Subcutaneous abdominal adipose tissue (tissue), 5 donors: ENCODE data around the gene RBM3.
"Not testable (repeated sequence)": the region's sequence is repeated elsewhere in the genome, so short reads cannot be mapped to it uniquely, and the experiment has no call there.

Source experiments
- H3K27ac ChIP-seq: one replicate; pipeline ENCODE4 v1.7.0; 2013; ENCODE audit warnings: low read depth, mild to moderate bottlenecking, inconsistent platforms, low read length, moderate library complexity
- H3K27me3 ChIP-seq, 5 donors: one replicate each; pipeline ENCODE4 v1.7.0; 2013; ENCODE audit warnings: low read length in 5 of 5, inconsistent platforms in 1 of 5; ENCODE audit not compliant: control insufficient read depth in 5 of 5, insufficient read depth in 4 of 5
- H3K36me3 ChIP-seq, 5 donors: one replicate each; pipeline ENCODE4 v1.7.0; 2013; ENCODE audit warnings: low read length in 5 of 5; ENCODE audit not compliant: control insufficient read depth in 5 of 5, insufficient read depth in 5 of 5
- H3K4me1 ChIP-seq, 5 donors: one replicate each; pipeline ENCODE4 v1.7.0; 2013; ENCODE audit warnings: low read length in 5 of 5, mild to moderate bottlenecking in 3 of 5, moderate library complexity in 1 of 5; ENCODE audit not compliant: control insufficient read depth in 5 of 5, insufficient read depth in 5 of 5
- H3K4me3 ChIP-seq, 5 donors: one replicate each; pipeline ENCODE4 v1.7.0; 2013; ENCODE audit warnings: low read length in 5 of 5, low read depth in 1 of 5
- H3K9ac ChIP-seq, 5 donors: one replicate each; pipeline ENCODE4 v1.7.0; 2013; ENCODE audit warnings: low read length in 5 of 5, mild to moderate bottlenecking in 4 of 5, moderate library complexity in 3 of 5
- H3K9me3 ChIP-seq, 5 donors: one replicate each; pipeline ENCODE4 v1.7.0; 2013; ENCODE audit warnings: low read length in 5 of 5; ENCODE audit not compliant: control insufficient read depth in 5 of 5
- donor health status: healthy.
- donor health status: healthy.
- donor health status: healthy.
- donor health status: healthy.
- donor health status: healthy.

The RBM3 gene

GRCh38 chrX:48574270-48575266 is at the start of gene RBM3:
RBM3 (plus strand) TSS chrX:48574484; CDS start chrX:48575181, 697 bp downstream.
- peak within 1 kb of the TSS; percentile 66 to 88 (median 75) for H3K4me3 ChIP-seq
- H3K27me3 ChIP-seq = no peaks in the 10 kb centered on the region
- H3K9ac ChIP-seq = peak within 1 kb of the TSS; percentile 74 to 96 (median 91)
- H3K36me3 ChIP-seq = peaks cover 6 to 41% (median 32%) of the 10 kb centered on the region in 5 donors
- H3K27ac ChIP-seq = peak within 1 kb of the TSS; percentile 99
- H3K9me3 ChIP-seq = peaks cover 0 to 9% (median 5%) of the 10 kb centered on the region in 5 donors
- H3K4me1 ChIP-seq = peaks cover 0 to 22% (median 16%) of the 10 kb centered on the region in 5 donors

GRCh38 chrX:48525853-48526252 is 48.4 kb upstream of the RBM3 start:
- not testable (repeated sequence) for H3K9me3 ChIP-seq, H3K27me3 ChIP-seq, H3K27ac ChIP-seq, H3K4me3 ChIP-seq, H3K9ac ChIP-seq
- Histone ChIP-seq H3K36me3 (peaks cover 0 to 18% (median 11%) of the 10 kb centered on the region in 5 donors), H3K4me1 (peaks cover 0 to 11% (median 6%) of the 10 kb centered on the region in 5 donors)

- H3K4me1 ChIP-seq = no peaks in the 10 kb centered on the region
- peaks cover 0 to 4% (median 0%) of the 10 kb centered on the region in 5 donors for H3K27me3 ChIP-seq
- peaks cover 0 to 2% (median 0%) of the 10 kb centered on the region in 5 donors for H3K9me3 ChIP-seq
- peak overlapping the region; percentile 57 for H3K27ac ChIP-seq
- peaks cover 0 to 18% (median 11%) of the 10 kb centered on the region in 5 donors for H3K36me3 ChIP-seq
- H3K4me3 ChIP-seq = no peak overlapping the region
- H3K9ac ChIP-seq = no peak overlapping the region
Measured at GRCh38 chrX:48530736-48531135, 43.5 kb upstream of the RBM3 start.

GRCh38 chrX:48531358-48531959 is 42.8 kb upstream of the RBM3 start:
- H3K9ac ChIP-seq = peak overlapping the region in 1 of 5 donors; percentile 9
- H3K9me3 ChIP-seq = peaks cover 0 to 2% (median 0%) of the 10 kb centered on the region in 5 donors
- H3K4me3 ChIP-seq = no peak overlapping the region
- peaks cover 0 to 17% (median 11%) of the 10 kb centered on the region in 5 donors for H3K36me3 ChIP-seq
- peak overlapping the region; percentile 57 for H3K27ac ChIP-seq
- H3K4me1 ChIP-seq = no peaks in the 10 kb centered on the region
- peaks cover 0 to 4% (median 0%) of the 10 kb centered on the region in 5 donors for H3K27me3 ChIP-seq

- H3K27ac ChIP-seq = peak overlapping the region; percentile 12
- H3K27me3 ChIP-seq = peaks cover 0 to 3% (median 0%) of the 10 kb centered on the region in 5 donors
- peaks cover 0 to 10% (median 7%) of the 10 kb centered on the region in 5 donors for H3K36me3 ChIP-seq
- H3K9ac ChIP-seq = no peak overlapping the region
- H3K4me3 ChIP-seq = no peak overlapping the region
- peaks cover 0 to 2% (median 0%) of the 10 kb centered on the region in 5 donors for H3K9me3 ChIP-seq
- H3K4me1 ChIP-seq = no peaks in the 10 kb centered on the region
Measured at GRCh38 chrX:48532161-48532560, 42.1 kb upstream of the RBM3 start.

GRCh38 chrX:48533165-48533564 is 41.1 kb upstream of the RBM3 start:
- Histone ChIP-seq H3K9ac (no peak overlapping the region), H3K27me3 (no peaks in the 10 kb centered on the region), H3K27ac (no peak overlapping the region), H3K9me3 (peaks cover 0 to 2% (median 0%) of the 10 kb centered on the region in 5 donors), H3K4me3 (no peak overlapping the region), H3K36me3 (peaks cover 0 to 3% (median 2%) of the 10 kb centered on the region in 5 donors), H3K4me1 (peaks cover 0 to 3% (median 0%) of the 10 kb centered on the region in 5 donors)

GRCh38 chrX:48538641-48539344 is 35.5 kb upstream of the RBM3 start:
- peak overlapping the region in 1 of 5 donors; percentile 39 for H3K9ac ChIP-seq
- H3K4me3 ChIP-seq = peak overlapping the region in 4 of 5 donors; percentile 9 to 51 (median 40)
- H3K27ac ChIP-seq = peak overlapping the region; percentile 72
- peaks cover 0 to 3% (median 0%) of the 10 kb centered on the region in 5 donors for H3K27me3 ChIP-seq
- H3K4me1 ChIP-seq = peaks cover 0 to 15% (median 9%) of the 10 kb centered on the region in 5 donors
- H3K9me3 ChIP-seq = no peaks in the 10 kb centered on the region
- H3K36me3 ChIP-seq = peaks cover 0 to 5% (median 0%) of the 10 kb centered on the region in 5 donors

GRCh38 chrX:48539345-48540027 is 34.8 kb upstream of the RBM3 start, which contains the start of gene TBC1D25:
TBC1D25 (plus strand) TSS chrX:48539714; CDS start chrX:48539798, 84 bp downstream.
- H3K9me3 ChIP-seq = no peaks in the 10 kb centered on the region
- H3K27ac ChIP-seq = peak within 1 kb of the TSS; percentile 72
- peak within 1 kb of the TSS; percentile 55 to 83 (median 69) for H3K4me3 ChIP-seq
- H3K4me1 ChIP-seq = peaks cover 0 to 15% (median 9%) of the 10 kb centered on the region in 5 donors
- peak within 1 kb of the TSS in 4 of 5 donors; percentile 61 to 71 (median 64) for H3K9ac ChIP-seq
- H3K36me3 ChIP-seq = peaks cover 0 to 6% (median 1%) of the 10 kb centered on the region in 5 donors
- peaks cover 0 to 4% (median 0%) of the 10 kb centered on the region in 5 donors for H3K27me3 ChIP-seq

GRCh38 chrX:48540028-48540375 is 34.3 kb upstream of the RBM3 start:
- H3K27ac ChIP-seq = peak overlapping the region; percentile 72
- H3K9ac ChIP-seq = peak overlapping the region in 4 of 5 donors; percentile 61 to 71 (median 64)
- peaks cover 0 to 12% (median 6%) of the 10 kb centered on the region in 5 donors for H3K36me3 ChIP-seq

More at GRCh38 chrX:48540028-48540375, 34.3 kb upstream of the RBM3 start:
- H3K27me3 ChIP-seq = peaks cover 0 to 9% (median 0%) of the 10 kb centered on the region in 5 donors
- peaks cover 0 to 15% (median 9%) of the 10 kb centered on the region in 5 donors for H3K4me1 ChIP-seq
- H3K4me3 ChIP-seq = peak overlapping the region; percentile 55 to 83 (median 69)
- no peaks in the 10 kb centered on the region for H3K9me3 ChIP-seq
